Measurements from ENCODE around the gene NINJ2.

Gene NINJ2

DNA sequence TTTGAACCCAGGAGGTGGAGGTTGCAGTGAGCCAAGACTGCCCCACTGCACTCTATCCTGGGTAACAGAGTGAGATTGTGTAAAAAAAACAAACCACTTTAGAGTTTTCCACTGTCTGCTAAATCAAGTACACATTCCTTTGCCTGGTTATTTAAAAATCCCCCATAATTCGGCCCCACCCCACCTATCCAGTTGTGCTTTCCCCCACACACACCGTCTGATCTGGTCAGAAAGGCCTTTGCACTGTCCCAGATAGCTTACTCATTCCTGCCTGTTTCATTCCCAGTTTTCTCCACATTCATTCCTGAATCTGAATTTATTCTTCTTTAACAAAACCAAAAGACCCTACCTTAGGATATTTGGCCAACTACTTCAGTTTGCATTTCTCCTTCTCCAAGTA is 29.5 kb downstream of the NINJ2 start:
- TF ChIP-seq CREB1 (IDR thresholded peaks at IDR 0.05; ENCODE audit: low read depth) (no peak), EGR1 (IDR thresholded peaks at IDR 0.05) (no peak), ZBTB7A (IDR thresholded peaks at IDR 0.05; ENCODE audit: low read depth) (no peak), REST (IDR thresholded peaks at IDR 0.05; ENCODE audit: low read depth) (no peak), TCF12 (IDR thresholded peaks at IDR 0.05; ENCODE audit: low read depth) (no peak), RAD21 (IDR thresholded peaks at IDR 0.05; ENCODE audit: low read depth) (no peak), NFIC (IDR thresholded peaks at IDR 0.05) (no peak)
- TF ChIP-seq, protein P1, sequence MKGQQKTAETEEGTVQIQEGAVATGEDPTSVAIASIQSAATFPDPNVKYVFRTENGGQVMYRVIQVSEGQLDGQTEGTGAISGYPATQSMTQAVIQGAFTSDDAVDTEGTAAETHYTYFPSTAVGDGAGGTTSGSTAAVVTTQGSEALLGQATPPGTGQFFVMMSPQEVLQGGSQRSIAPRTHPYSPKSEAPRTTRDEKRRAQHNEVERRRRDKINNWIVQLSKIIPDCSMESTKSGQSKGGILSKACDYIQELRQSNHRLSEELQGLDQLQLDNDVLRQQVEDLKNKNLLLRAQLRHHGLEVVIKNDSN (IDR thresholded peaks at IDR 0.05) = no peak

GRCh38 chr12:632102-632696 is 31.0 kb downstream of the NINJ2 start:
- no peak for TF ChIP-seq NFIC (IDR thresholded peaks at IDR 0.05)
- TF ChIP-seq TEAD4 (IDR thresholded peaks at IDR 0.05) = peak; percentile 37

GRCh38 chr12:630656-631632 is 32.3 kb downstream of the NINJ2 start:
- TF ChIP-seq CEBPB (IDR thresholded peaks at IDR 0.05) (no peak), TCF12 (IDR thresholded peaks at IDR 0.05; ENCODE audit: low read depth) (no peak), ZBTB7A (IDR thresholded peaks at IDR 0.05; ENCODE audit: low read depth) (no peak), CREB1 (IDR thresholded peaks at IDR 0.05; ENCODE audit: low read depth) (no peak), EP300 (IDR thresholded peaks at IDR 0.05; ENCODE audit: borderline replicate concordance) (no peak), TEAD4 (IDR thresholded peaks at IDR 0.05) (no peak), YY1 (IDR thresholded peaks at IDR 0.05; ENCODE audit: low read depth) (no peak), NFIC (IDR thresholded peaks at IDR 0.05) (no peak), RAD21 (IDR thresholded peaks at IDR 0.05; ENCODE audit: low read depth) (no peak), EGR1 (IDR thresholded peaks at IDR 0.05) (no peak)
- TF ChIP-seq, protein P1 (IDR thresholded peaks at IDR 0.05) = no peak

- TF ChIP-seq CEBPB (IDR thresholded peaks at IDR 0.05) = no peak
- TF ChIP-seq ZBTB7A (IDR thresholded peaks at IDR 0.05; ENCODE audit: low read depth) = no peak
- TF ChIP-seq NFIC (IDR thresholded peaks at IDR 0.05) = no peak
- no peak for TF ChIP-seq TEAD4 (IDR thresholded peaks at IDR 0.05)
Measured at GRCh38 chr12:627863-628741, 35.1 kb downstream of the NINJ2 start.

DNA sequence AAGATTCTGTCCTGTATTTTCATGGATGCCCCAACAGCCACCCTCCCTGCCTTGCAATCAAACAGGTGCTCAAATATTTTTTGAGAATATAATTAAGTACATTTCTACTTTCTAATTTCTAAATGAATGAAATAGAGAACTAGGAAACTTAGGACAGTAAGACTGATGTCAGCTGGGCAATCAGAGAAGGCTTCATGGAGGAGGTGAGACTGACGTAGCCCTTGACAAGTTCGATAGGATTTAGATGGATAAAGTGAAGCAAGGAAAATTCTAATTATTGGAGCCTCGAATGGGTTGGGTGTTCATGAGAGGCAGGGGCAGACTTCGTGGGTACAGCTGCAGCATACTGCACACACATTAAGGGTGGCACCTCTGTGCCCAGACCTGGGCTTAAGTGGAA is 36.0 kb downstream of the NINJ2 start:
- TF ChIP-seq NFIC (IDR thresholded peaks at IDR 0.05) = no peak
- TF ChIP-seq ZBTB7A (IDR thresholded peaks at IDR 0.05; ENCODE audit: low read depth) = no peak
- no peak for TF ChIP-seq REST (IDR thresholded peaks at IDR 0.05; ENCODE audit: low read depth)
- TF ChIP-seq EGR1 (IDR thresholded peaks at IDR 0.05) = no peak
- no peak for TF ChIP-seq TCF12 (IDR thresholded peaks at IDR 0.05; ENCODE audit: low read depth)
- no peak for TF ChIP-seq FOXM1 (IDR thresholded peaks at IDR 0.05; ENCODE audit: borderline replicate concordance, low read depth)
- TF ChIP-seq, protein P1 (IDR thresholded peaks at IDR 0.05) = no peak
- no peak for TF ChIP-seq YY1 (IDR thresholded peaks at IDR 0.05; ENCODE audit: low read depth)
- TF ChIP-seq EP300 (IDR thresholded peaks at IDR 0.05; ENCODE audit: borderline replicate concordance) = no peak
- no peak for TF ChIP-seq RAD21 (IDR thresholded peaks at IDR 0.05; ENCODE audit: low read depth)
- TF ChIP-seq CREB1 (IDR thresholded peaks at IDR 0.05; ENCODE audit: low read depth) = no peak
- no peak for TF ChIP-seq CEBPB (IDR thresholded peaks at IDR 0.05)
- no peak for TF ChIP-seq TAF1 (IDR thresholded peaks at IDR 0.05; ENCODE audit: low read depth)
- no peak for TF ChIP-seq TEAD4 (IDR thresholded peaks at IDR 0.05)
- TF ChIP-seq, protein P2, sequence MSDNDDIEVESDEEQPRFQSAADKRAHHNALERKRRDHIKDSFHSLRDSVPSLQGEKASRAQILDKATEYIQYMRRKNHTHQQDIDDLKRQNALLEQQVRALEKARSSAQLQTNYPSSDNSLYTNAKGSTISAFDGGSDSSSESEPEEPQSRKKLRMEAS (IDR thresholded peaks at IDR 0.05) = no peak

All from Ishikawa (cell line).